Liver (tissue), 3 donors: ENCODE results near the gene SNX7.

Experiments
- CTCF ChIP-seq: fragments of 150-350 bp; IDR thresholded peaks from 2 replicates; pipeline ENCODE4 v1.5.1; 2017; ENCODE audit warnings: improper control_type of control experiment, low read depth, low read length; ENCODE audit not compliant: missing input control
- EGR1 ChIP-seq, 2 donors: IDR thresholded peaks; 2 replicates each; pipeline ENCODE4 v1.6.1; 2016 to 2018; ENCODE audit warnings: antibody characterized with exemption in 2 of 2, low read depth in 2 of 2
- FOXA2 ChIP-seq: IDR thresholded peaks from 2 replicates; pipeline ENCODE4 v1.6.1; 2016; ENCODE audit warnings: antibody characterized with exemption
- GABPA ChIP-seq, 2 donors: IDR thresholded peaks in 1 of 2; conservative IDR thresholded peaks in 1 of 2; 2 replicates each; pipeline ENCODE4 v1.6.1; 2016; ENCODE audit warnings: antibody characterized with exemption in 2 of 2, mild to moderate bottlenecking in 1 of 2, moderate library complexity in 1 of 2
- MAX ChIP-seq: IDR thresholded peaks from 2 replicates; pipeline ENCODE4 v1.6.1; 2016; ENCODE audit warnings: antibody characterized with exemption
- NR2F2 ChIP-seq: IDR thresholded peaks from 2 replicates; pipeline ENCODE4 v1.6.1; 2016; ENCODE audit warnings: antibody characterized with exemption
- REST ChIP-seq: IDR thresholded peaks from 2 replicates; pipeline ENCODE4 v1.6.1; 2016; ENCODE audit warnings: antibody characterized with exemption, mild to moderate bottlenecking
- TAF1 ChIP-seq: conservative IDR thresholded peaks from 2 replicates; pipeline ENCODE4 v1.6.1; 2016; ENCODE audit warnings: antibody characterized with exemption, mild to moderate bottlenecking
- donor health status: healthy.
- donor health status: healthy.

GRCh38 chr1:98668733-98669132, 7.2 kb downstream of the SNX7 start:
- no peak for TF ChIP-seq CTCF
- no peak for TF ChIP-seq REST
- TF ChIP-seq MAX, result no peak
- no peak for TF ChIP-seq GABPA (IDR thresholded peaks at IDR 0.05 in 1 of 2, conservative IDR thresholded peaks at IDR 0.05 in 1 of 2)
- TF ChIP-seq TAF1, result no peak
- no peak for TF ChIP-seq NR2F2
- TF ChIP-seq EGR1 (IDR thresholded peaks at IDR 0.05; ENCODE audit: low read depth in 2 of 2), result no peak
- TF ChIP-seq FOXA2, result no peak
